ENCODE measurements around the gene NHLRC4.

The NHLRC4 gene

GRCh38 chr16:582614-583331 is 16.0 kb downstream of the NHLRC4 start:
- no peak overlapping the region for H3K4me3 ChIP-seq (replicated peaks; ENCODE audit: insufficient read depth, low read length)
- no peak for DNase-seq (ENCODE audit: low read depth in 1 of 2, low spot score in 1 of 2)
- TF ChIP-seq CTCF (IDR thresholded peaks at IDR 0.05; ENCODE audit: insufficient read depth, low read length) = no peak
- TF ChIP-seq POLR2AphosphoS5 (IDR thresholded peaks at IDR 0.05; ENCODE audit: low read depth) = no peak
- TF ChIP-seq GABPA (IDR thresholded peaks at IDR 0.05; ENCODE audit: low read depth) = no peak
- no peak for TF ChIP-seq REST (IDR thresholded peaks at IDR 0.05; ENCODE audit: insufficient replicate concordance, low read depth)
- TF ChIP-seq SPI1 (IDR thresholded peaks at IDR 0.05; ENCODE audit: borderline replicate concordance, low read depth) = no peak
- H3K27ac ChIP-seq (replicated peaks) = no peak overlapping the region
- no peaks in the 10 kb centered on the region for H3K27me3 ChIP-seq (ENCODE audit: insufficient read depth, poor library complexity, severe bottlenecking)

GRCh38 chr16:583470-583814 is 16.6 kb downstream of the NHLRC4 start:
- Histone ChIP-seq H3K27ac (replicated peaks) (no peak overlapping the region), H3K4me3 (replicated peaks; ENCODE audit: insufficient read depth, low read length) (no peak overlapping the region), H3K27me3 (ENCODE audit: insufficient read depth, poor library complexity, severe bottlenecking) (no peaks in the 10 kb centered on the region)
- no peak for TF ChIP-seq CTCF (IDR thresholded peaks at IDR 0.05; ENCODE audit: insufficient read depth, low read length)
- TF ChIP-seq GABPA (IDR thresholded peaks at IDR 0.05; ENCODE audit: low read depth) = no peak
- no peak for TF ChIP-seq POLR2AphosphoS5 (IDR thresholded peaks at IDR 0.05; ENCODE audit: low read depth)
- TF ChIP-seq SPI1 (IDR thresholded peaks at IDR 0.05; ENCODE audit: borderline replicate concordance, low read depth) = no peak
- TF ChIP-seq REST (IDR thresholded peaks at IDR 0.05; ENCODE audit: insufficient replicate concordance, low read depth) = no peak
- DNase-seq (ENCODE audit: low read depth in 1 of 2, low spot score in 1 of 2) = no peak

GRCh38 chr16:583815-584591 is 17.2 kb downstream of the NHLRC4 start:
- Histone ChIP-seq H3K27ac (replicated peaks) (no peak overlapping the region), H3K4me3 (replicated peaks; ENCODE audit: insufficient read depth, low read length) (no peak overlapping the region), H3K27me3 (ENCODE audit: insufficient read depth, poor library complexity, severe bottlenecking) (no peaks in the 10 kb centered on the region)
- TF ChIP-seq GABPA (IDR thresholded peaks at IDR 0.05; ENCODE audit: low read depth) (no peak), REST (IDR thresholded peaks at IDR 0.05; ENCODE audit: insufficient replicate concordance, low read depth) (no peak), SPI1 (IDR thresholded peaks at IDR 0.05; ENCODE audit: borderline replicate concordance, low read depth) (no peak), CTCF (IDR thresholded peaks at IDR 0.05; ENCODE audit: insufficient read depth, low read length) (no peak)
- DNase-seq (ENCODE audit: low read depth in 1 of 2, low spot score in 1 of 2) = no peak
